Smooth muscle cell (in vitro differentiated cells): ENCODE results near the gene KRT12. TPM values are rescaled to one million over a fixed set of nuclear protein-coding genes. Genes with fewer than 3 reads are reported as not detected.

ENCODE experiments used
- DNase-seq: peaks from one replicate; lab custom pipeline; 2025; ENCODE audit not compliant: unreplicated experiment; lab: John Stamatoyannopoulos, UW
- H2AFZ ChIP-seq: fragments of 200-600 bp; sonication (generic); 2 replicates; pipeline ENCODE4 v1.6.0; 2016; ENCODE audit warnings: antibody characterized with exemption, low read depth, mild to moderate bottlenecking
- H3F3A ChIP-seq: fragments of 200-600 bp; sonication (generic); 2 replicates; pipeline ENCODE4 v1.6.0; 2017; ENCODE audit warnings: antibody characterized with exemption, low read depth
- H3K27ac ChIP-seq: fragments of 200-600 bp; sonication (generic); 2 replicates; pipeline ENCODE4 v1.5.1; 2016; ENCODE audit warnings: low read depth, mild to moderate bottlenecking
- H3K27me3 ChIP-seq: fragments of 200-600 bp; sonication (generic); 2 replicates; pipeline ENCODE4 v1.6.1; 2016; ENCODE audit warnings: low read depth, mild to moderate bottlenecking
- H3K36me3 ChIP-seq: fragments of 200-600 bp; sonication (generic); 2 replicates; pipeline ENCODE4 v1.5.1; 2016; ENCODE audit warnings: low read depth
- H3K4me1 ChIP-seq: fragments of 200-600 bp; sonication (generic); 2 replicates; pipeline ENCODE4 v1.5.1; 2016; ENCODE audit warnings: low read depth
- H3K4me2 ChIP-seq: fragments of 200-600 bp; sonication (generic); 2 replicates; pipeline ENCODE4 v1.6.0; 2016; ENCODE audit warnings: mild to moderate bottlenecking
- H3K4me3 ChIP-seq: fragments of 200-600 bp; sonication (generic); 2 replicates; pipeline ENCODE4 v1.5.1; 2016; ENCODE audit warnings: mild to moderate bottlenecking
- H3K79me2 ChIP-seq: fragments of 200-600 bp; sonication (generic); 2 replicates; pipeline ENCODE4 v1.6.0; 2016; ENCODE audit warnings: low read depth, mild to moderate bottlenecking
- H3K9ac ChIP-seq: fragments of 200-600 bp; sonication (generic); 2 replicates; pipeline ENCODE4 v1.6.0; 2016; ENCODE audit warnings: low read depth
- H3K9me3 ChIP-seq: fragments of 200-600 bp; sonication (generic); replicated peaks from 2 replicates; pipeline ENCODE4 v1.5.1; 2016; ENCODE audit warnings: low read depth
- H4K20me1 ChIP-seq: fragments of 200-600 bp; sonication (generic); 2 replicates; pipeline ENCODE4 v1.6.0; 2016; ENCODE audit warnings: low read depth
- CTCF ChIP-seq: fragments of 200-600 bp; sonication (generic); IDR thresholded peaks from 2 replicates; pipeline ENCODE4 v1.5.1; 2017; ENCODE audit warnings: borderline replicate concordance, mild to moderate bottlenecking, antibody characterized with exemption; ENCODE audit not compliant: insufficient read depth, poor library complexity, severe bottlenecking
- WGBS: methylation state at CpG from one replicate; pipeline ENCODE4 v1.1.7; 2016; ENCODE audit warnings: low lambda C conversion rate; 5-methylcytosine and 5-hydroxymethylcytosine counted together
- polyA plus RNA-seq: library from polyadenylated mRNA; unstranded; fragments of >200 nt; fragmentation: Nextera tagmentation; extraction: Ambion mirVana; gene quantifications from 2 replicates; pipeline ENCODE4 v1.2.1, GENCODE V29; 2016
- total RNA-seq: library from RNA; depleted of rRNA; stranded (reverse); fragments of >200 nt; gene quantifications from 2 replicates; pipeline ENCODE4 v1.2.3, GENCODE V29; 2014

The KRT12 gene
- total and polyA plus RNA-seq, 2 experiments from 2014 or later = not detected

- no peaks in the 10 kb centered on the region for H3K9me3 ChIP-seq
- H3K4me1 ChIP-seq = peaks cover 3% of the 10 kb centered on the region
- no peak overlapping the region for H2AFZ ChIP-seq
- H3K36me3 ChIP-seq = no peaks in the 10 kb centered on the region
- peaks cover 12% of the 10 kb centered on the region for H3K27me3 ChIP-seq
- no peaks in the 10 kb centered on the region for H3F3A ChIP-seq
- H3K27ac ChIP-seq = no peak overlapping the region
- no peak overlapping the region for H3K4me3 ChIP-seq
- no peaks in the 10 kb centered on the region for H4K20me1 ChIP-seq
- WGBS = 45% methylated on average over 1 of the region's 1 CpG
- no peak overlapping the region for H3K9ac ChIP-seq
- H3K79me2 ChIP-seq = no peaks in the 10 kb centered on the region
- no peak overlapping the region for H3K4me2 ChIP-seq
- no peak for DNase-seq
- TF ChIP-seq CTCF = no peak
These were observed 14.7 kb downstream of the KRT12 start for GRCh38 chr17:40852364-40852763.

- TF ChIP-seq CTCF = no peak
- DNase-seq = no peak
- H3K4me3 ChIP-seq = no peak overlapping the region
- WGBS = 93% methylated on average over 3 of the region's 3 CpGs
- peaks cover 26% of the 10 kb centered on the region for H3K27me3 ChIP-seq
- no peaks in the 10 kb centered on the region for H3K36me3 ChIP-seq
- H3K27ac ChIP-seq = no peak overlapping the region
- no peaks in the 10 kb centered on the region for H4K20me1 ChIP-seq
- H3K9me3 ChIP-seq = no peaks in the 10 kb centered on the region
- H3K4me1 ChIP-seq = no peaks in the 10 kb centered on the region
- no peak overlapping the region for H3K9ac ChIP-seq
- H3F3A ChIP-seq = no peaks in the 10 kb centered on the region
- H2AFZ ChIP-seq = no peak overlapping the region
- no peak overlapping the region for H3K4me2 ChIP-seq
- H3K79me2 ChIP-seq = no peaks in the 10 kb centered on the region
These were observed 16.6 kb downstream of the KRT12 start for GRCh38 chr17:40850293-40850972.

GRCh38 chr17:40849723-40850122, 17.3 kb downstream of the KRT12 start:
- Histone ChIP-seq H3K9me3 (no peaks in the 10 kb centered on the region), H3K4me1 (no peaks in the 10 kb centered on the region), H3K36me3 (no peaks in the 10 kb centered on the region), H3K79me2 (no peaks in the 10 kb centered on the region), H4K20me1 (no peaks in the 10 kb centered on the region), H3F3A (no peaks in the 10 kb centered on the region), H3K9ac (no peak overlapping the region), H3K4me2 (no peak overlapping the region), H3K4me3 (no peak overlapping the region), H3K27ac (no peak overlapping the region), H3K27me3 (peaks cover 33% of the 10 kb centered on the region), H2AFZ (no peak overlapping the region)
- 87% methylated on average over 4 of the region's 4 CpGs for WGBS
- no peak for TF ChIP-seq CTCF
- DNase-seq = no peak
